Body of pancreas (tissue), 4 donors: ENCODE data around the gene CAMK1D.

Source experiments
- POLR2A ChIP-seq, 3 donors: fragments of 450-650 bp; IDR thresholded peaks; one replicate each; pipeline ENCODE4 v1.6.1; 2016; ENCODE audit warnings: antibody characterized with exemption in 3 of 3, mild to moderate bottlenecking in 2 of 3
- TF ChIP-seq, protein P1 (sequence below), 7 experiments: fragments of 450-650 bp in 4 of 7; fragments of 200-600 bp in 3 of 7; sonication (generic) in 3 of 7; IDR thresholded peaks; one replicate each; pipeline ENCODE4 v1.5.1; 2016 to 2019; ENCODE audit warnings: antibody characterized with exemption in 7 of 7

DNA sequence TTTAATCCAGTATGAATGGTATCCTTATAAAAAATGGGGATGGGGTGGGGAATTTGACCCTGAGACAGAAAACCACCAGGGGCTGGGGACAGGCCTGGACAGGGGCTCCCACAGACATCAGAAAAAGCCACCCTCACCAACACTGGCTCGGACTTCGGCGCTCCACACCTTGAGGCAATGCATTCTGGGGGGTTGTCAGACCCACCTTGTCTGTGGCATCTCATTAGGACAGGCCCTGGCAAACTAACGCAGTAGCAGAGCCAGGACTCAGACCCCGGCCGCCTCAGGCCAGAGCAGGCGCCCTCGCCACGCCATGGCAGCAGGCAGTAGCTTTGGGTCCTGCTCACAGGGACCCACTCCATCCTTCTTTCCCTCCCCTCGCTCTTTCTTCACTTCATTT is 492.1 kb downstream of the CAMK1D start:
- TF ChIP-seq, protein P1, sequence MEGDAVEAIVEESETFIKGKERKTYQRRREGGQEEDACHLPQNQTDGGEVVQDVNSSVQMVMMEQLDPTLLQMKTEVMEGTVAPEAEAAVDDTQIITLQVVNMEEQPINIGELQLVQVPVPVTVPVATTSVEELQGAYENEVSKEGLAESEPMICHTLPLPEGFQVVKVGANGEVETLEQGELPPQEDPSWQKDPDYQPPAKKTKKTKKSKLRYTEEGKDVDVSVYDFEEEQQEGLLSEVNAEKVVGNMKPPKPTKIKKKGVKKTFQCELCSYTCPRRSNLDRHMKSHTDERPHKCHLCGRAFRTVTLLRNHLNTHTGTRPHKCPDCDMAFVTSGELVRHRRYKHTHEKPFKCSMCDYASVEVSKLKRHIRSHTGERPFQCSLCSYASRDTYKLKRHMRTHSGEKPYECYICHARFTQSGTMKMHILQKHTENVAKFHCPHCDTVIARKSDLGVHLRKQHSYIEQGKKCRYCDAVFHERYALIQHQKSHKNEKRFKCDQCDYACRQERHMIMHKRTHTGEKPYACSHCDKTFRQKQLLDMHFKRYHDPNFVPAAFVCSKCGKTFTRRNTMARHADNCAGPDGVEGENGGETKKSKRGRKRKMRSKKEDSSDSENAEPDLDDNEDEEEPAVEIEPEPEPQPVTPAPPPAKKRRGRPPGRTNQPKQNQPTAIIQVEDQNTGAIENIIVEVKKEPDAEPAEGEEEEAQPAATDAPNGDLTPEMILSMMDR (IDR thresholded peaks at IDR 0.05): no peak
- TF ChIP-seq POLR2A (IDR thresholded peaks at IDR 0.05): no peak
